Caco-2 (cell line): ENCODE data around the gene SLX4IP. TPM values are rescaled to one million over a fixed set of nuclear protein-coding genes. Genes with fewer than 3 reads are reported as not detected.
"Not testable (repeated sequence)": the region's sequence is repeated elsewhere in the genome, so short reads cannot be mapped to it uniquely, and the experiment has no call there.

Experiments
- BruUV-seq: library from RNA; stranded (reverse); fragments of 400-500 nt; replicated peaks from 2 replicates; lab custom pipeline; 2021; lab: Mats Ljungman, UMichigan
- CTCF ChIA-PET: fragments of 300-600 bp; sonication (Branson Sonifier 250); formaldehyde crosslinking; loops from one replicate; lab custom pipeline; 2022; ENCODE audit warnings: antibody characterized with exemption; lab: Charles Lee
- POLR2A ChIA-PET: fragments of 300-600 bp; sonication (Branson Sonifier 250); formaldehyde crosslinking; loops from one replicate; lab custom pipeline; 2022; ENCODE audit warnings: antibody characterized with exemption; lab: Charles Lee
- DNase-seq, 2 experiments: peaks; one replicate each; pipeline versions ENCODE4 v3.0.0 to v3.0.0-alpha.2; 2020 to 2022
- H3K27me3 ChIP-seq: replicated peaks from 2 replicates; pipeline ENCODE4 v1.6.0; 2011; ENCODE audit warnings: low read length; ENCODE audit not compliant: control insufficient read depth, insufficient read depth
- H3K36me3 ChIP-seq: 2 replicates; pipeline ENCODE4 v1.5.1; 2011; ENCODE audit warnings: low read length; ENCODE audit not compliant: control insufficient read depth, insufficient read depth
- H3K4me1 ChIP-seq: fragments of 250-450 bp; sonication (Bioruptor Pico); 2 replicates; pipeline ENCODE4 v1.5.1; 2020; ENCODE audit warnings: mild to moderate bottlenecking
- H3K4me3 ChIP-seq: 2 replicates; pipeline ENCODE4 v1.5.1; 2011; ENCODE audit warnings: low read depth, mild to moderate bottlenecking, control low read depth, low read length
- H3K9me3 ChIP-seq: fragments of 250-450 bp; sonication (Bioruptor Pico); 2 replicates; pipeline ENCODE4 v1.5.1; 2020; ENCODE audit warnings: mild to moderate bottlenecking, moderate library complexity
- H3K27ac Mint-ChIP-seq: one replicate; pipeline ENCODE4 v1.8.0; 2022; ENCODE audit warnings: mixed read lengths; ENCODE audit not compliant: unreplicated experiment
- H3K27me3 Mint-ChIP-seq: one replicate; pipeline ENCODE4 v1.8.0; 2022; ENCODE audit warnings: mixed read lengths; ENCODE audit not compliant: insufficient read depth, unreplicated experiment
- H3K36me3 Mint-ChIP-seq: one replicate; pipeline ENCODE4 v1.8.0; 2022; ENCODE audit warnings: mild to moderate bottlenecking, mixed read lengths; ENCODE audit not compliant: insufficient read depth, unreplicated experiment
- H3K4me1 Mint-ChIP-seq: one replicate; pipeline ENCODE4 v1.8.0; 2022; ENCODE audit warnings: low read depth, mixed read lengths; ENCODE audit not compliant: unreplicated experiment
- H3K4me3 Mint-ChIP-seq: one replicate; pipeline ENCODE4 v1.8.0; 2022; ENCODE audit warnings: mild to moderate bottlenecking, moderate library complexity, mixed read lengths; ENCODE audit not compliant: unreplicated experiment
- H3K9me3 Mint-ChIP-seq: one replicate; pipeline ENCODE4 v1.8.0; 2022; ENCODE audit warnings: mixed read lengths; ENCODE audit not compliant: unreplicated experiment
- CTCF ChIP-seq, 2 experiments: fragments of 200-600 bp in 1 of 2; IDR thresholded peaks; 1 replicate in 1 of 2; 2 replicates in 1 of 2; pipeline versions ENCODE4 v1.5.1 to v1.8.0; 2011 to 2022; ENCODE audit warnings: antibody characterized with exemption in 1 of 2, control low read depth in 1 of 2, inconsistent platforms in 1 of 2, low read depth in 1 of 2, low read length in 1 of 2, mild to moderate bottlenecking in 1 of 2, moderate library complexity in 1 of 2; ENCODE audit not compliant: insufficient read depth in 1 of 2, severe bottlenecking in 1 of 2, unreplicated experiment in 1 of 2
- intact Hi-C: fragments of 100-400 bp; cut with micrococcal nuclease; formaldehyde crosslinking; loops from one replicate; pipeline ENCODE4 v1.10.0; 2022; ENCODE audit not compliant: unreplicated experiment
- total RNA-seq: library from RNA; stranded (reverse); gene quantifications from 2 replicates; pipeline ENCODE4 v1.2.3, GENCODE V29; 2022

The SLX4IP gene
- total RNA-seq, 1 experiment from 2014 or later = 8.5 TPM

DNA sequence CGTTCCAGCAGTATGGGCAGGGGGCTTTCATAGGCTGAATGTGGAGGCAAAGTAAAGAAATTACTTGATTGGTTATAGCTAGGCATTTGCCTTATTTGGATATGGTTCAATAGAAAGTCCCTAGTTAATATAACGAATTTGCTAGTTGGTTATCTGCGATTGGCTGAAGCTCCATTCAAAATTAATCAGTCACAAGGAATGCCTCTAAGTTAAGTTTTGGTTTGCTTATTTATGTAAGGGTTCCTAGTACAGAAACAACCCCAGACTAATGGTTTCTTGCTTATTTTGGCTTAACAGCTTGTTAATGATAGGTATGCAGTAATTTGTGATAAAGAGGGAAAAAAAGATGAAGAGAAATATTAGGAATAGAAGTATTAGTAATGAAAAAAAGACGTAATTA lies 151.2 kb downstream of the SLX4IP start:
- Histone ChIP-seq H3K4me3 (no peak overlapping the region), H3K4me1 (no peaks in the 10 kb centered on the region), H3K27me3 (no peaks in the 10 kb centered on the region), H3K9me3 (no peaks in the 10 kb centered on the region), H3K36me3 (no peaks in the 10 kb centered on the region)
- no peak for DNase-seq
- H3K4me1 Mint-ChIP-seq = no peaks in the 10 kb centered on the region
- H3K36me3 Mint-ChIP-seq = no peaks in the 10 kb centered on the region
- H3K27me3 Mint-ChIP-seq = no peaks in the 10 kb centered on the region
- POLR2A ChIA-PET = no interaction called here
- intact Hi-C loops = no loop called here
- no peak for TF ChIP-seq CTCF (IDR thresholded peaks at IDR 0.05; ENCODE audit: insufficient read depth in 1 of 2, low read depth in 1 of 2, low read length in 1 of 2, severe bottlenecking in 1 of 2, unreplicated experiment in 1 of 2)
- no peak overlapping the region for H3K4me3 Mint-ChIP-seq
- H3K27ac Mint-ChIP-seq = no peak overlapping the region
- CTCF ChIA-PET = no interaction called here
- H3K9me3 Mint-ChIP-seq = peaks cover 11% of the 10 kb centered on the region
- no TSS peak for BruUV-seq

DNA sequence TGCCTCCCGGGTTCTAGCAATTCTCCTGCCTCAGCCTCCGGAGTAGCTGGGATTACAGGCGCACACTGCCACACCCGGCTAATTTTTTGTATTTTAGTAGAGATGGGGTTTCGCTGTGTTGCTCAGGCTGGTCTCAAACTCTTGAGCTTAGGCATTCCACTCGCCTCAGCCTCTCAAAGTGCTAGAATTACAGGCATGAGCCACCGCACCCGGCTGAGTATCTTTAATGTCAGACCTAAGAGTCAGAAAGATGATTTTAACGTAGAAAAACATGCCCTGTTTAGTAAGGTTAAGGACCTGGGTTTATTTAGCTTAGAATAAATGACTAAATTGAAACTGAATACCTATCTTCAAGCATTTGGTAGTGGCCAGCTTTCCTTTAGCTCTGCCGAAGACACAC lies 155.3 kb downstream of the SLX4IP start:
- H3K9me3 Mint-ChIP-seq = peaks cover 11% of the 10 kb centered on the region
- H3K27me3 ChIP-seq, CTCF ChIA-PET, H3K27me3 Mint-ChIP-seq, POLR2A ChIA-PET, H3K36me3 Mint-ChIP-seq, intact Hi-C loops, H3K4me1 Mint-ChIP-seq, H3K4me1 ChIP-seq, H3K27ac Mint-ChIP-seq, H3K9me3 ChIP-seq, BruUV-seq, DNase-seq, H3K4me3 Mint-ChIP-seq, H3K36me3 ChIP-seq, H3K4me3 ChIP-seq: not testable (repeated sequence)

- no peaks in the 10 kb centered on the region for H3K27me3 Mint-ChIP-seq
- no peaks in the 10 kb centered on the region for H3K27me3 ChIP-seq
- H3K36me3 ChIP-seq = no peaks in the 10 kb centered on the region
- H3K9me3 Mint-ChIP-seq = peaks cover 8% of the 10 kb centered on the region
- no peak for TF ChIP-seq CTCF (IDR thresholded peaks at IDR 0.05; ENCODE audit: insufficient read depth in 1 of 2, low read depth in 1 of 2, low read length in 1 of 2, severe bottlenecking in 1 of 2, unreplicated experiment in 1 of 2)
- peaks cover 6% of the 10 kb centered on the region for H3K36me3 Mint-ChIP-seq
- intact Hi-C loops = no loop called here
- H3K9me3 ChIP-seq = no peaks in the 10 kb centered on the region
- H3K27ac Mint-ChIP-seq = no peak overlapping the region
- no TSS peak for BruUV-seq
- DNase-seq = no peak
- H3K4me1 Mint-ChIP-seq = peaks cover 8% of the 10 kb centered on the region
- no peak overlapping the region for H3K4me3 ChIP-seq
- ChIA-PET CTCF (no interaction called here), POLR2A (no interaction called here)
- no peaks in the 10 kb centered on the region for H3K4me1 ChIP-seq
- no peak overlapping the region for H3K4me3 Mint-ChIP-seq
Measured at GRCh38 chr20:10590950-10591671, 156.0 kb downstream of the SLX4IP start.
